HG02798 (cell line): ENCODE measurements around the gene CMTM8.
"Not testable (repeated sequence)": the region's sequence is repeated elsewhere in the genome, so short reads cannot be mapped to it uniquely, and the experiment has no call there.

Source experiments
- ATAC-seq: cut with Tn5 transposase; IDR thresholded peaks from one replicate; pipeline ENCODE4 v1.9.1; 2021; ENCODE audit warnings: mild to moderate bottlenecking; ENCODE audit not compliant: unreplicated experiment, poor library complexity

The CMTM8 gene

DNA sequence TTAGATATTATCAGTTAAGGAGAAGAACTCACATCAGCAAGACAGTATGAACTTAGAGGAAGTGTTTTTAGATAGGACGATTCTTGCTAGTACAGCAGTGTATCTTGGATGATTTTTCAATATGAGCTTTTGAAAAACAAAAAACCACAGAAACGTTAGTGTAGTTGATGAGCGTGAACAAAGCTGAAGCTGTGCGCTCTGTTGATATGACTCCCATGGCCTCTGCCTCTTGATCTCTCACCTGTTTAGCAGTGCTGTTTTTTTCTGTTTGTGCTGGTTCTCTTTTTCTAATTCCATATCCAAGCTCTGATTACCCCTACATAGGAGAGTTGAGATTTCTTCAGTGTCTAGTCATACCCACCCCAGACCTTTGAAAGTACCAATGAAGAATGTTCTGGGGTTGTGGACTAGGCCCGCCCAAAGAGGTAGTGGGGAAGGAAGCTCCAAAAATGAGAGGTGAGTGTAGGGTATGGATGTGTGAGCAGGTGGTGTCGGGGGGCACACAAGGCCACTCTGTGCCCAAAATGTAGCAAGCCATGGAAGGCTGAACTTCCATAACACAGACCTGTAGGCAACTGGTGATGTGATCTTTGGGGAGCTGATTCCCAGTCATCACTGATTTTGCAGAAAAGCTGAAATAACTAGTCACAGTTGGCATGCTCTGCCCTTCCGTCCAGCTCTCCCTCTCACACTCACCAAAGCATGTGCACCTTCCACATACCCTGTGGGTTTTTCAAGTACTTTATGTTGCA, 133.2 kb downstream of the CMTM8 start:
- ATAC-seq, result no peak

DNA sequence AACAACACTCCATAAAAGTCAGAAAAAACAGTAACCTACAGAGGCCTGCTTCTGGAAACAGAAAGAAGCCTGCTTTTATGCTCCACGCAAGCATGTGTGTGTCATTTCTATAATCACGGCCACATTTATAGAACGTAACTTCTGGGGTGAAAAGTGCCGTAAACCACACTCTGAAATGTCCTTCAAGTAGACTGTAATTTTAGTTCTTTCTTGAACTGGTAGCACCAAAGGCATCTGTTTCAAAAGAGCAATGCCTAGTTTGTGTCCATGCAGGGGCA, 133.7 kb downstream of the CMTM8 start:
- no peak for ATAC-seq

GRCh38 chr3:32373276-32373675, 134.8 kb downstream of the CMTM8 start:
- no peak for ATAC-seq

GRCh38 chr3:32373844-32374243, 135.4 kb downstream of the CMTM8 start:
- no peak for ATAC-seq

DNA sequence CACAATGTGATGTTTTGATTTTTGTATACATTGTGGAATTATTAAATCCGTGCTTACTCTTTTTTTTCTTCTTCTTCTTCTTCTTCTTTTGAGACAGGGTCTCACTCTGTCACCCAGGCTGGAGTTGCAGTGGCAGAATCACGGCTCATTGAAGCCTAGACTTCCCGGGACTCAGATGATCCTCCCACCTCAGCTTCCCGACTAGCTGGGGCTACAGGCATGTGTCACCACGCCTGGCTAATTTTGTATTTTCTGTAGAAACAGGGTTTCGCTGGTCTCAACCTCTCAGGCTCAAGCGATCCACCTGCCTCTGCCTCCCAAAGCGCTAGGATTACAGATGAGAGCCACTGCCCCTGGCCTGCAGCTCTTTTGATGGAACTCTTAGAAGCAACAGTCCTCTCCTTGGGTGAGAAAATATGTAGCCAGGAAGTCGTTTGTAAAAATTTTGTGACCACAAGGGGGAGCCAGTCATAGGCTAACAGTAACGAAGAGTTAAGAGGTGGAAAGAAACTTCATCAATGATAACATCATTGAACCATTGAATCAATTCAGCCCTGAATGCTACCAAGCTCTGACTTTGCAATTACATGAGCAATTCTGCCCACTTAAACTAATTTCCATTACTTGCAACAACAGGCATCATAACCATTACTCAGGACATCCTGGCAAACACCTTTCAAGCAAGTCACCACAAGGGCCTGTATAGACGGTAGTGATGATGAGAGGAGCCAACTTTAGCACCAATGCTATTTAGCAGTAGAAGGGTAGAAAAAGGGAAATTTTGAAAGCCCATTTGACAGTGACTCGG, 136.5 kb downstream of the CMTM8 start:
- ATAC-seq, result peak; percentile 66

GRCh38 chr3:32375596-32375930, 137.1 kb downstream of the CMTM8 start:
- no peak for ATAC-seq

- no peak for ATAC-seq
Measured at GRCh38 chr3:32376115-32376514, 137.6 kb downstream of the CMTM8 start.

DNA sequence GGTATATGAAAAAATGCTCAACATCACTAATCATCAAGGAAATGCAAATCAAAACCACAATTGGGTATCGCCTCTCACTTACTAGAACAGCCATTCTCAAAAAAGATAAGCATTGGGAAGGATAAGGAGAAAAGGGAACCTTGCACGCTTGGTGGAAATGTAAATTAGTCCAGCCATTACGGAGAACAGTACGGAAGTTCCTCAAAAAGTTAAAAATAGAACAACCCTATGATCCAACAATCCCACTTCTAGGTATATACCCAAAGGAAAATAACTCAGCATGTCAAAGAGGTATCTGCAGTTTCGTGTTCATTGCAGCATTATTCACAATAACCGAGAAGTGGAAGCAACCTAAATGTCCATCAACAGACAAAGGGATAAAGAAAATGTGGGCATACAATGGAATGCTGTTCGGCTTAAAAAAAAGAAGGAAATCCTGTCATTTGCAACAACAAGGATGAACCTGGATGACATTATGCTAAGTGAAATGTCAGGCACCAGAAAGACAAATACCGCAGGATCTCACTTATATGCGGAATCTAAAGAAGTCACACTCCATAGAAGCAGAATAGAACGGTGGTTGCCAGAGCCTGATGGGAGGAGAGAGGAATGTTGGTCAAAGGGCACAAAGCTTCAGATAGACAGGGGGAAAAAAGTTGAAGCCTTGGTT, 141.5 kb downstream of the CMTM8 start:
- ATAC-seq, result no peak

DNA sequence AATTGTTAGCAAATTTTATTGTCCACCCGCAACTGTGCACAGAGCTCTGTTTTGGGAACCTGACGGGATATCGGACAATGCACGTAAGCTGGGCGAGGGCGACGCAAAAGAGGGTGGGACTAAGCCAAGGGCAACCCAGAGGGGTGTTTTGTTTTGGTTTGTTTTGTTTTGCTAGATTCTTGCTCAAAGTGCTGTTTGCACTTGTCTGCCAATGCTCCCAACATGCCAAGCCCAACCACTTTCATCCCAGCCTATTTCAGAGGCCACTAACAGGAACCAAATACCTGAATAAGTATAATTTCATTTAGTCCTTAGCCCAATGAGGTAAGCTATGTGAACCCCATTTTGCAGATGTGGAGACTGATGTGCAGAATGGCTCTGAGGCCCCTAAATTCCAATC, 143.4 kb downstream of the CMTM8 start:
- ATAC-seq, result no peak

- no peak for ATAC-seq
Measured at GRCh38 chr3:32383136-32383711, 144.7 kb downstream of the CMTM8 start.

GRCh38 chr3:32384938-32385337, 146.5 kb downstream of the CMTM8 start:
- no peak for ATAC-seq

GRCh38 chr3:32387512-32387911, 149.0 kb downstream of the CMTM8 start:
- no peak for ATAC-seq

DNA sequence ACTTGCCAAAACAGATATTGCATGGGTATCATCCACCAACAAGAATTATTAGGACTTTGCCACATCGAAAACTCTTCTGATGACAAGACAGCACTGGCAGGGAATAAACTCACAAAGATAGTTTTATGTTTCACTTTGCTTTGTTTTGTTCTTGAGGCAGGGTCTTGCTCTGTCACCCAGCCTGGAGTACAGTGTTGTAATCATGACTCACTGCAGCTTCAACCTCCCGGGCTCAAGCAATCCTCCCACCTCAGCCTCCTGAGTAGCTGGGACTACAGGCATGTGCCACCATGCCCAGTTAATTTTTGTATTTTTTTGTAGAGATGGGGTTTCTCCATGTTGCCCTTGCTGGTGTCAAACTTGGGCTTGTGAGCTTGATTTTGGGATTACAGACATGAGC, 151.1 kb downstream of the CMTM8 start:
- not testable (repeated sequence) for ATAC-seq

GRCh38 chr3:32391643-32392535, 153.4 kb downstream of the CMTM8 start, which contains the start of gene CMTM7:
Gene CMTM7 (plus strand): TSS chr3:32391853. CDS start chr3:32391907, 54 bp downstream.
- ATAC-seq, result peak; percentile 50

DNA sequence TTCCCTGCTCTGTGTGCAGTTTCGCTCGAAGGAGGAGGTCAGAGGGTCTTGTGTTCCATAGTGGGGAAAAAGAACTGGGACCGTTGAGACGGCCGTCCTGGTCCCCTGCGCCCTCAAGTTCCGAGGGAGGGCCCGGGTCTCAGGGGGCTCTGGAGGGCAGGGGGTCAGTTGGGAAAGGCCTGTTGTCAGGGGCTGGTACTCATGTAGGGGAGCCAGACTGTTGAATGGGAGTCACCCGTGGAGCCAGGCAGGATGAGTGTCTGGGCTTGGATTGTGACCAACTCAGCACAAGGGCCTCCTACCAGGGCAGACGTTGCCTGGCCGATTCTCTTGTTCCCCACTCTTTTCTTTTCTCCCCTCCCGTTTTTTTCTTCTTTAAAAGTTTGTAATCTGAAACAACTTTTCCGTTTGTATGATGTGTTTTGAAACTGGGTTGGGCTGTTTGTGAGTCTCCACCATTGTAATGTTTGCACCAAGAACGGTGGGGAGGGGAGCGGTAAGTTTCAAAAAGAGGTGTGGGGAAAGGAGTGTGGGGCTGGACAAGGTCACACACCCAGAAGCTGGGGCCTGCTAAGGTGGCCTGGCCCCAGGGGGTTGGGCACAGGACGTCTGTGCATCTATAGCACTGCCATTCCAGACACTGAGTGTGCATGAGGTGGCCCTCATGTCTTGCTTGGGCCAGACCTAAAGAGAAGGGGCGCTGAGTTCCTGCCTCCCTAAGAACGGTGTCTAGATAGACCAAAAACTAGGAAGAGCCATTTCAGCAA, 154.2 kb downstream of the CMTM8 start:
- ATAC-seq, result no peak

DNA sequence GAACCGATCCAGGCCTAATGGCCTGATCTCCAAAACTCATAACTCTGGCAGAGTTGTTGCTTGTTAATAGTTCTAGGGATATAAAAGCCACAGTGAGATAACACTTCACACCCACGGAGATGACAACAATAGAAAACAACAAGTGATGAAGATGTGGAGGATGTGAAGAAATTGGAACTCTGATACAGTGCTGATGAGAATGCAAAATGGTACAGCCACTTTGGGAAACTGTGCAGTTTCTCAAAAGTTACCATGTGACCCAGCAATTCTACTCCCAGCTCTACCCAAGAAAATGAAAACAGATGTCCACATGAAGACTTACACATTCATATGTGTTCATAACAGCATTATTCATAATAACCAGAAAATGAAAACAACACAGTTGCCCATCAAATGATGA, 157.0 kb downstream of the CMTM8 start:
- ATAC-seq, result no peak

- ATAC-seq, result no peak
Measured at GRCh38 chr3:32397941-32398340, 159.5 kb downstream of the CMTM8 start.

DNA sequence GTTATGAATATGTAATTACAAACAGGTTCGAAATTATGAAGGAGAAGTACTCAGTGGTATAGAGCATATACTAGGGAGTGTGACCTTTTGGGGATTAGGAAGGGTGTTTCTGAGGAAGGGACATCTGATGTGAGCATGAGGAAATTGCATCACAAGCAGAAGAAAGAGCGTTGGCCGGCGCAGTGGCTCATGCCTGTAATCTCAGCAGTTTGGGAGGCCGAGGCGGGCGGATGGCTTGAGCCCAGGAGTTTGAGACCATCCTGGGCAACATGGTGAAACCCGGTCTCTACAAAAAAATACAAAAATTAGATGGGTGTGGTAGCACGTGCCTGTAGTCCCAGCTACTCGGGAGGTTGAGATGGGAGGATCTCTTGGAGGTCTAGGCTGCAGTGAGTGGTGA, 160.1 kb downstream of the CMTM8 start:
- no peak for ATAC-seq

GRCh38 chr3:32399030-32399620, 160.6 kb downstream of the CMTM8 start:
- no peak for ATAC-seq
